Tibial nerve (tissue), 4 donors: Measurements from ENCODE around the gene PRKAG2. TPM values are rescaled to one million over a fixed set of nuclear protein-coding genes. Genes with fewer than 3 reads are reported as not detected.

Experiments used
- DNase-seq, 2 donors: peaks; one replicate each; pipeline ENCODE4 v3.0.0-alpha.2; 2019; ENCODE audit warnings: low spot score in 2 of 2
- H3K27ac ChIP-seq, 4 donors: fragments of 200-600 bp; sonication (generic) in 3 of 4; one replicate each; pipeline ENCODE4 v1.5.1; 2017 to 2019; ENCODE audit warnings: mild to moderate bottlenecking in 1 of 4
- H3K27me3 ChIP-seq, 2 donors: fragments of 200-600 bp; sonication (generic) in 1 of 2; one replicate each; pipeline versions ENCODE4 v1.5.1 to v1.6.0; 2017 to 2019
- H3K36me3 ChIP-seq, 3 donors: fragments of 200-600 bp; sonication (generic); one replicate each; pipeline ENCODE4 v1.5.1; 2018 to 2019
- H3K4me1 ChIP-seq, 4 donors: fragments of 200-600 bp; sonication (generic) in 3 of 4; one replicate each; pipeline ENCODE4 v1.5.1; 2017 to 2019
- H3K4me3 ChIP-seq, 4 donors: fragments of 200-600 bp; sonication (generic) in 3 of 4; one replicate each; pipeline ENCODE4 v1.5.1; 2017 to 2019; ENCODE audit warnings: mild to moderate bottlenecking in 1 of 4, moderate library complexity in 1 of 4
- H3K9me3 ChIP-seq, 4 donors: fragments of 200-600 bp; sonication (generic) in 3 of 4; one replicate each; pipeline ENCODE4 v1.5.1; 2017 to 2019
- CTCF ChIP-seq, 5 experiments: fragments of 200-600 bp in 3 of 5; fragments of 450-650 bp in 2 of 5; sonication (generic) in 3 of 5; IDR thresholded peaks; one replicate each; pipeline ENCODE4 v1.5.1; 2016 to 2019; ENCODE audit warnings: antibody characterized with exemption in 5 of 5, mild to moderate bottlenecking in 3 of 5, moderate library complexity in 2 of 5
- EP300 ChIP-seq, 2 donors: sonication (generic); formaldehyde crosslinking; IDR thresholded peaks; one replicate each; pipeline ENCODE4 v1.6.1; 2017; ENCODE audit warnings: antibody characterized with exemption in 2 of 2, mild to moderate bottlenecking in 1 of 2
- POLR2A ChIP-seq, 2 donors: fragments of 450-650 bp; IDR thresholded peaks; one replicate each; pipeline ENCODE4 v1.6.1; 2017; ENCODE audit warnings: antibody characterized with exemption in 2 of 2, mild to moderate bottlenecking in 2 of 2, moderate library complexity in 2 of 2
- WGBS, 2 donors: methylation state at CpG; one replicate each; pipeline ENCODE4 v1.1.5; 2018; 5-methylcytosine and 5-hydroxymethylcytosine counted together
- total RNA-seq, 4 donors: library from RNA; depleted of rRNA; stranded (reverse); fragments of >200 nt; gene quantifications; one replicate each; pipeline ENCODE4 v1.1.0, GENCODE V29; 2016

PRKAG2 gene
- total RNA-seq, 4 donors from 2014 or later = 24.5 to 82.6 (median 38.3) TPM

GRCh38 chr7:151719031-151719896 lies 157.7 kb downstream of the PRKAG2 start:
- TF ChIP-seq CTCF (IDR thresholded peaks at IDR 0.05) (no peak), EP300 (IDR thresholded peaks at IDR 0.05) (no peak), POLR2A (IDR thresholded peaks at IDR 0.05) (no peak)
- Histone ChIP-seq H3K9me3 (no peaks in the 10 kb centered on the region), H3K36me3 (no peaks in the 10 kb centered on the region), H3K27me3 (no peaks in the 10 kb centered on the region), H3K27ac (no peak overlapping the region), H3K4me3 (no peak overlapping the region), H3K4me1 (peaks cover 0 to 17% (median 0%) of the 10 kb centered on the region in 4 donors)
- DNase-seq = no peak
- WGBS, 2 donors = 93 to 96% methylated on average over 22 to 24 of the region's 24 CpGs

GRCh38 chr7:151717918-151718317 lies 159.0 kb downstream of the PRKAG2 start:
- TF ChIP-seq EP300 (IDR thresholded peaks at IDR 0.05) (no peak), POLR2A (IDR thresholded peaks at IDR 0.05) (no peak), CTCF (IDR thresholded peaks at IDR 0.05) (no peak)
- H3K4me1 ChIP-seq = peaks cover 0 to 18% (median 0%) of the 10 kb centered on the region in 4 donors
- H3K27ac ChIP-seq = no peak overlapping the region
- H3K27me3 ChIP-seq = no peaks in the 10 kb centered on the region
- no peaks in the 10 kb centered on the region for H3K36me3 ChIP-seq
- DNase-seq = no peak
- 92 to 93% methylated on average over 6 of the region's 6 CpGs for WGBS, 2 donors
- H3K9me3 ChIP-seq = no peaks in the 10 kb centered on the region
- H3K4me3 ChIP-seq = no peak overlapping the region

GRCh38 chr7:151717415-151717814 lies 159.5 kb downstream of the PRKAG2 start:
- no peak for TF ChIP-seq EP300 (IDR thresholded peaks at IDR 0.05)
- no peak for TF ChIP-seq POLR2A (IDR thresholded peaks at IDR 0.05)
- TF ChIP-seq CTCF (IDR thresholded peaks at IDR 0.05) = no peak
- H3K4me1 ChIP-seq = peaks cover 0 to 23% (median 0%) of the 10 kb centered on the region in 4 donors
- no peak overlapping the region for H3K27ac ChIP-seq
- H3K27me3 ChIP-seq = no peaks in the 10 kb centered on the region
- H3K4me3 ChIP-seq = no peak overlapping the region
- 57 to 65% methylated on average over 5 of the region's 5 CpGs for WGBS, 2 donors
- DNase-seq = no peak
- no peaks in the 10 kb centered on the region for H3K36me3 ChIP-seq
- no peaks in the 10 kb centered on the region for H3K9me3 ChIP-seq

DNA sequence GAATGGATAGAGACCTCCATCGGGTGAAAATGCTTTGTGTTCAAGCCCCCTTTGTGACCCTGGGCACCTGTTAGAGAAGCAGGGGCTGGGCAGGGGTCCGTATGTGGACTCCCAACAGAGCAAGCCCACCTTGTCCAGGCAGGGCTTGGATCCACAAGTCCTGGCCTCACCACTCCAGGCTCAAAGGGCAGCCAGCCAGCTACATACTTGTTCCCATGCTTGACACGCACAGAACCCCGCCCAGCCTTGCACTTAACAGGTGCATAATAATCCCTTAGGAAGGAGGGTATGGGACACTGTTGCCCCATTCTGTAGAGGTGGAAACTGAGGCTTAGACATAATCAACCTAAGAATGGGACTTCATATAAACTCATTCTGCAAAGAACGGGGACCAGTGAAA lies 160.6 kb downstream of the PRKAG2 start:
- H3K36me3 ChIP-seq = no peaks in the 10 kb centered on the region
- DNase-seq = no peak
- no peak overlapping the region for H3K27ac ChIP-seq
- H3K4me3 ChIP-seq = no peak overlapping the region
- peaks cover 0 to 25% (median 0%) of the 10 kb centered on the region in 4 donors for H3K4me1 ChIP-seq
- no peaks in the 10 kb centered on the region for H3K27me3 ChIP-seq
- TF ChIP-seq EP300 (IDR thresholded peaks at IDR 0.05) (no peak), CTCF (IDR thresholded peaks at IDR 0.05) (no peak), POLR2A (IDR thresholded peaks at IDR 0.05) (no peak)
- H3K9me3 ChIP-seq = no peaks in the 10 kb centered on the region
- 72 to 82% methylated on average over 4 to 5 of the region's 5 CpGs for WGBS, 2 donors

GRCh38 chr7:151715666-151716315 lies 161.1 kb downstream of the PRKAG2 start:
- WGBS, 2 donors = 77 to 80% methylated on average over 14 of the region's 14 CpGs
- Histone ChIP-seq H3K4me1 (peaks cover 0 to 20% (median 0%) of the 10 kb centered on the region in 4 donors), H3K9me3 (no peaks in the 10 kb centered on the region), H3K4me3 (no peak overlapping the region), H3K27ac (no peak overlapping the region), H3K36me3 (no peaks in the 10 kb centered on the region), H3K27me3 (no peaks in the 10 kb centered on the region)
- no peak for DNase-seq
- no peak for TF ChIP-seq POLR2A (IDR thresholded peaks at IDR 0.05)
- TF ChIP-seq EP300 (IDR thresholded peaks at IDR 0.05) = no peak
- no peak for TF ChIP-seq CTCF (IDR thresholded peaks at IDR 0.05)
